ENCODE measurements around the gene MYO7B.

GRCh38 chr2:127577208-127577475 is 41.7 kb downstream of the MYO7B start:
- TF ChIP-seq CTCF (IDR thresholded peaks at IDR 0.05) (no peak), POLR2A (IDR thresholded peaks at IDR 0.05) (no peak)

All from lower leg skin (tissue), 3 donors.